ENCODE results near the gene CHRNA7.

GRCh38 chr15:32105258-32106241, 75.2 kb downstream of the CHRNA7 start:
- TF ChIP-seq POLR2A (IDR thresholded peaks at IDR 0.05): no peak
- TF ChIP-seq CTCF (IDR thresholded peaks at IDR 0.05): no peak

All from esophagus squamous epithelium (tissue), 4 donors.